Measurements from ENCODE around the gene CREB3L2.

Gene CREB3L2

DNA sequence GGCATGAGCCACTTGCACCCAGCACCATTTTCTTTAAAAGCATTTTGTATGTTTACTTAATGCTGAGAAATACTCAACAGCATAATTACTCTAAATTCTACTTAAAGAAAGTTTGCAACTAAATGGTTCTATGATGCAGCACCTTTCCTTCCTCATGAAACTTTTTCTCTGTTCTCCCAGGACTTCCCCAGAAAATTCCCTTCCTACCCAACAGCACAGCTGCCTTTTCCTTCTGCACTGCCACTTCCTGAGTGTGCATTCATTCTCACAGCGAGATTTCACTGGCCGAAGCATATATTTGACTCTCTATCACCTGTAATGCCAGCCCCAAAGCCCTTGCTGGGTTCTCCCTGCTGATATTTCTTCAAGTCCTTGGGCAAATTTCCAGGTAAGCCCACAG, 113.6 kb downstream of the CREB3L2 start:
- TF ChIP-seq ZNF658 (tag by site-specific recombination; IDR thresholded peaks at IDR 0.05) (no peak), ZNF623 (tag by site-specific recombination; IDR thresholded peaks at IDR 0.05) (no peak), ZNF174 (tag by site-specific recombination; IDR thresholded peaks at IDR 0.05) (no peak), ZNF645 (tag by site-specific recombination; IDR thresholded peaks at IDR 0.05) (no peak), GLI4 (tag by site-specific recombination; IDR thresholded peaks at IDR 0.05) (no peak), ZNF561 (tag by site-specific recombination; IDR thresholded peaks at IDR 0.05; ENCODE audit: borderline replicate concordance) (no peak), ZNF677 (tag by site-specific recombination; IDR thresholded peaks at IDR 0.05) (no peak), YY2 (tag by site-specific recombination; IDR thresholded peaks at IDR 0.05) (no peak), ZNF362 (tag by site-specific recombination; IDR thresholded peaks at IDR 0.05) (no peak)
- TF ChIP-seq, protein P1, sequence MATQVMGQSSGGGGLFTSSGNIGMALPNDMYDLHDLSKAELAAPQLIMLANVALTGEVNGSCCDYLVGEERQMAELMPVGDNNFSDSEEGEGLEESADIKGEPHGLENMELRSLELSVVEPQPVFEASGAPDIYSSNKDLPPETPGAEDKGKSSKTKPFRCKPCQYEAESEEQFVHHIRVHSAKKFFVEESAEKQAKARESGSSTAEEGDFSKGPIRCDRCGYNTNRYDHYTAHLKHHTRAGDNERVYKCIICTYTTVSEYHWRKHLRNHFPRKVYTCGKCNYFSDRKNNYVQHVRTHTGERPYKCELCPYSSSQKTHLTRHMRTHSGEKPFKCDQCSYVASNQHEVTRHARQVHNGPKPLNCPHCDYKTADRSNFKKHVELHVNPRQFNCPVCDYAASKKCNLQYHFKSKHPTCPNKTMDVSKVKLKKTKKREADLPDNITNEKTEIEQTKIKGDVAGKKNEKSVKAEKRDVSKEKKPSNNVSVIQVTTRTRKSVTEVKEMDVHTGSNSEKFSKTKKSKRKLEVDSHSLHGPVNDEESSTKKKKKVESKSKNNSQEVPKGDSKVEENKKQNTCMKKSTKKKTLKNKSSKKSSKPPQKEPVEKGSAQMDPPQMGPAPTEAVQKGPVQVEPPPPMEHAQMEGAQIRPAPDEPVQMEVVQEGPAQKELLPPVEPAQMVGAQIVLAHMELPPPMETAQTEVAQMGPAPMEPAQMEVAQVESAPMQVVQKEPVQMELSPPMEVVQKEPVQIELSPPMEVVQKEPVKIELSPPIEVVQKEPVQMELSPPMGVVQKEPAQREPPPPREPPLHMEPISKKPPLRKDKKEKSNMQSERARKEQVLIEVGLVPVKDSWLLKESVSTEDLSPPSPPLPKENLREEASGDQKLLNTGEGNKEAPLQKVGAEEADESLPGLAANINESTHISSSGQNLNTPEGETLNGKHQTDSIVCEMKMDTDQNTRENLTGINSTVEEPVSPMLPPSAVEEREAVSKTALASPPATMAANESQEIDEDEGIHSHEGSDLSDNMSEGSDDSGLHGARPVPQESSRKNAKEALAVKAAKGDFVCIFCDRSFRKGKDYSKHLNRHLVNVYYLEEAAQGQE (tag by site-specific recombination; IDR thresholded peaks at IDR 0.05): no peak
- TF ChIP-seq, protein P2, sequence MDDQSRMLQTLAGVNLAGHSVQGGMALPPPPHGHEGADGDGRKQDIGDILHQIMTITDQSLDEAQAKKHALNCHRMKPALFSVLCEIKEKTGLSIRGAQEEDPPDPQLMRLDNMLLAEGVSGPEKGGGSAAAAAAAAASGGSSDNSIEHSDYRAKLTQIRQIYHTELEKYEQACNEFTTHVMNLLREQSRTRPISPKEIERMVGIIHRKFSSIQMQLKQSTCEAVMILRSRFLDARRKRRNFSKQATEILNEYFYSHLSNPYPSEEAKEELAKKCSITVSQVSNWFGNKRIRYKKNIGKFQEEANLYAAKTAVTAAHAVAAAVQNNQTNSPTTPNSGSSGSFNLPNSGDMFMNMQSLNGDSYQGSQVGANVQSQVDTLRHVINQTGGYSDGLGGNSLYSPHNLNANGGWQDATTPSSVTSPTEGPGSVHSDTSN (CRISPR knock-in tag; IDR thresholded peaks at IDR 0.05): no peak
- TF ChIP-seq, protein P3, sequence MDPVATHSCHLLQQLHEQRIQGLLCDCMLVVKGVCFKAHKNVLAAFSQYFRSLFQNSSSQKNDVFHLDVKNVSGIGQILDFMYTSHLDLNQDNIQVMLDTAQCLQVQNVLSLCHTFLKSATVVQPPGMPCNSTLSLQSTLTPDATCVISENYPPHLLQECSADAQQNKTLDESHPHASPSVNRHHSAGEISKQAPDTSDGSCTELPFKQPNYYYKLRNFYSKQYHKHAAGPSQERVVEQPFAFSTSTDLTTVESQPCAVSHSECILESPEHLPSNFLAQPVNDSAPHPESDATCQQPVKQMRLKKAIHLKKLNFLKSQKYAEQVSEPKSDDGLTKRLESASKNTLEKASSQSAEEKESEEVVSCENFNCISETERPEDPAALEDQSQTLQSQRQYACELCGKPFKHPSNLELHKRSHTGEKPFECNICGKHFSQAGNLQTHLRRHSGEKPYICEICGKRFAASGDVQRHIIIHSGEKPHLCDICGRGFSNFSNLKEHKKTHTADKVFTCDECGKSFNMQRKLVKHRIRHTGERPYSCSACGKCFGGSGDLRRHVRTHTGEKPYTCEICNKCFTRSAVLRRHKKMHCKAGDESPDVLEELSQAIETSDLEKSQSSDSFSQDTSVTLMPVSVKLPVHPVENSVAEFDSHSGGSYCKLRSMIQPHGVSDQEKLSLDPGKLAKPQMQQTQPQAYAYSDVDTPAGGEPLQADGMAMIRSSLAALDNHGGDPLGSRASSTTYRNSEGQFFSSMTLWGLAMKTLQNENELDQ (tag by site-specific recombination; IDR thresholded peaks at IDR 0.05; ENCODE audit: low read depth): no peak
- Histone ChIP-seq H3K36me3 (ENCODE audit: control insufficient read depth in 2 of 2, insufficient read depth in 1 of 2, low read length in 2 of 2) (peaks cover 0 to 47% of the 10 kb centered on the region in 2 experiments; a peak in 1 of 3 replicates), H3K4me3 (ENCODE audit: low read depth, low read length) (no peak overlapping the region), H3K27ac (ENCODE audit: extremely low read depth, low read depth, low read length) (no peak overlapping the region), H3K4me1 (ENCODE audit: control insufficient read depth, insufficient read depth, low read length) (no peaks in the 10 kb centered on the region), H3K9me3 (ENCODE audit: control insufficient read depth, insufficient read depth, low read depth, low read length) (no peaks in the 10 kb centered on the region)
- POLR2A ChIA-PET: no interaction called here
- CTCF ChIA-PET: interaction anchor here (1.0 to 1.2 kb wide), 2 partner anchors 11 to 232 kb away, joined by 3 to 6 read pairs; no protein-coding TSS in a partner anchor

- no peak overlapping the region for H3K27ac ChIP-seq (ENCODE audit: extremely low read depth, low read depth, low read length)
- no peaks in the 10 kb centered on the region for H3K9me3 ChIP-seq (ENCODE audit: control insufficient read depth, insufficient read depth, low read depth, low read length)
- H3K4me3 ChIP-seq (ENCODE audit: low read depth, low read length): no peak overlapping the region
- CTCF ChIA-PET: no interaction called here
- POLR2A ChIA-PET: no interaction called here
- H3K4me1 ChIP-seq (ENCODE audit: control insufficient read depth, insufficient read depth, low read length): no peaks in the 10 kb centered on the region
- peaks cover 0 to 56% of the 10 kb centered on the region in 2 experiments; a peak in 1 of 3 replicates for H3K36me3 ChIP-seq (ENCODE audit: control insufficient read depth in 2 of 2, insufficient read depth in 1 of 2, low read length in 2 of 2)
- TF ChIP-seq ZNF274 (IDR thresholded peaks at IDR 0.05; ENCODE audit: low read length): no peak
- no peak for TF ChIP-seq ZNF274 (tag by site-specific recombination; IDR thresholded peaks at IDR 0.05; ENCODE audit: borderline replicate concordance)
- no peak for TF ChIP-seq KLF8 (tag by site-specific recombination; IDR thresholded peaks at IDR 0.05)
- TF ChIP-seq ZNF501 (tag by site-specific recombination; IDR thresholded peaks at IDR 0.05): no peak
- TF ChIP-seq ZEB2 (tag by site-specific recombination; IDR thresholded peaks at IDR 0.05): no peak
- TF ChIP-seq ZNF843 (tag by site-specific recombination; IDR thresholded peaks at IDR 0.05): no peak
- no peak for TF ChIP-seq ZNF132 (tag by site-specific recombination; IDR thresholded peaks at IDR 0.05; ENCODE audit: borderline replicate concordance)
- TF ChIP-seq ZBTB8A (tag by site-specific recombination; IDR thresholded peaks at IDR 0.05): no peak
- no peak for TF ChIP-seq ZNF830 (tag by site-specific recombination; IDR thresholded peaks at IDR 0.05; ENCODE audit: low read depth)
- no peak for TF ChIP-seq ZNF138 (tag by site-specific recombination; IDR thresholded peaks at IDR 0.05; ENCODE audit: borderline replicate concordance)
- TF ChIP-seq ZNF148 (tag by site-specific recombination; IDR thresholded peaks at IDR 0.05; ENCODE audit: borderline replicate concordance): no peak
- no peak for TF ChIP-seq ZNF112 (tag by site-specific recombination; IDR thresholded peaks at IDR 0.05)
- TF ChIP-seq ZNF169 (tag by site-specific recombination; IDR thresholded peaks at IDR 0.05): no peak
Observed at GRCh38 chr7:137886746-137887145, 115.1 kb downstream of the CREB3L2 start.
